OCI-M2 (cell line): ENCODE measurements around the gene DGKQ.

Experiments
- DNase-seq: peaks from one replicate; lab custom pipeline; 2025; ENCODE audit not compliant: unreplicated experiment; lab: John Stamatoyannopoulos, UW

The DGKQ gene

DNA sequence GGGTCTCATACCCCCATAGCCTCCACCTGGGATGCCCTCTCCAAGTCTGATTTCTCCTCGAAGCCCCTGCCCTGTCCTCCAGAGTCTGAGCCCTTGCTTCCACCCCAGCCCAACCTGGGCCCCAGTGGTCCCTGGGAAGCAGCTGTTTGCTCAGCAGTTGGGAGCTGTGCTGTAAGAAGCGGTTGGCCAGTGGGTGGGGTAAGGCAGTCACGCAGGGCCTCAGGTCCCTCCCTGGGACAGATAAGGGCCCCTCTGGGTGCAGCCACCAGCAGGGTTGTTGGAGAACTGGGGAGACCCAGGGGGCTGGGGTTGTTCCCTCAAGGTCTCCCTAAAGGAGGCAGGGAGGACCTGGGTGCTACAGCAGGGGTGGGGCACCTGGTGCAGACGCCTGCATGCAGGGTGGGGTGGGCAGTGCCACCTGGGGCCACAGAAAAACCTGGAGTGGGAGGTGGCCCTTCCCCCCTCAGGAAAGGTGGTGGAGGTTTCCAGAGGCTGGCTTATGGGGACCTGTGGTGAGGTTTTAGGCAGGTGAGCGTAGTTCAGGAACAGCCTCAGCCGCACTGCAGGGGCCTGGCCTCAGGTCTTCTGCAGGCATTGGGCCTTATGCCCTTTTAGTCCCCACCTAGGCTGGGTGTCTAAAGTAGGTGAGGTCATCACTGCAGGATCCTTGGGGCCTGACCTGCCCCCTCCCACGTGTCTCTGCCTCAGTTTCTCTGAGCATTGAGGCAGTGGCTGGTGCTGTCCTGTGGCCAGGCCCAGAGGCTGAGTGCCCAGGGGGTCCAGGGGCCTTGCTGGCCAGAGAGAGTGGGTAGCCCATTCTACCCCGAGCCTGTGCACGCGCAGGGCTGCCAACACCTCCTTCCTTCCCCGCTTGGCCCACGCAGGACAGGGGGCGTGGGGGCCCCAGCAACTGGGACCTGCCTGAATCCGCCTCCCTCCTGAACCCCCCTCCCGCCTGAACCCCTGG is 22.9 kb upstream of the DGKQ start:
- DNase-seq: no peak

DNA sequence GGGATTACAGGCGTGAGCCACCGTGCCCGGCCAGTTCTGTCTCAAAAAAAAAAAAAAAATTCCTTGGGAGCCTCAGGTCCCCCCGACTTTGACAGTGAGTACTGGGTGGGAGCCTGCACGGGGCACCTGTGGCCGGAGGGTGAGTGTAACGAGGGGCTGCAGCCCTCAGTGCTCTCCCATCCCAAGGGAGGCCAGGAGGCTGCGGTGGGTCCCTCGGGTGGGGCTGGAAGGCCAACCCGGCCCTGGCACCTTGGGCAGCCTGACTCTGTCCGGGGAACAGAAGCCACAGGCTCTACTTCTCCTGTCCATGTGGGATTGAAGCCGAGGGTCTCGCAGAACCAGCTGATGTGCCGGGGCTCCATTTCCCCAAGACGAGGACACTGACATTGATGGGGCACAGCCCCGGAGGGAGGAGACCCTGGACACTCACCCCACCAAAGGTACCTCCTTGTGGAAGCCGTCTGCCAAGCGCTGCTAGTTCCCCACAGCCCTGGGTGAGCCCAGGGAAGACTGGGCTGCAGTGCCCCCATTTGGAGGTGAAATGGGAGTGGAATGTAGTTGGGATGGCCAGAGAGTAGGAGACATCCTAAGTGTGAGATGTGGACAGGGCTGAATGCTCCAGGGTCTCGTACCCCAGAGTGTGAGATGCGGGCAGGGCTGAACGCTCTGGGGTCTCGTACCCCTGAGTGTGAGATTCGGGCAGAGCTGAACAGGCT is 22.1 kb upstream of the DGKQ start:
- no peak for DNase-seq

DNA sequence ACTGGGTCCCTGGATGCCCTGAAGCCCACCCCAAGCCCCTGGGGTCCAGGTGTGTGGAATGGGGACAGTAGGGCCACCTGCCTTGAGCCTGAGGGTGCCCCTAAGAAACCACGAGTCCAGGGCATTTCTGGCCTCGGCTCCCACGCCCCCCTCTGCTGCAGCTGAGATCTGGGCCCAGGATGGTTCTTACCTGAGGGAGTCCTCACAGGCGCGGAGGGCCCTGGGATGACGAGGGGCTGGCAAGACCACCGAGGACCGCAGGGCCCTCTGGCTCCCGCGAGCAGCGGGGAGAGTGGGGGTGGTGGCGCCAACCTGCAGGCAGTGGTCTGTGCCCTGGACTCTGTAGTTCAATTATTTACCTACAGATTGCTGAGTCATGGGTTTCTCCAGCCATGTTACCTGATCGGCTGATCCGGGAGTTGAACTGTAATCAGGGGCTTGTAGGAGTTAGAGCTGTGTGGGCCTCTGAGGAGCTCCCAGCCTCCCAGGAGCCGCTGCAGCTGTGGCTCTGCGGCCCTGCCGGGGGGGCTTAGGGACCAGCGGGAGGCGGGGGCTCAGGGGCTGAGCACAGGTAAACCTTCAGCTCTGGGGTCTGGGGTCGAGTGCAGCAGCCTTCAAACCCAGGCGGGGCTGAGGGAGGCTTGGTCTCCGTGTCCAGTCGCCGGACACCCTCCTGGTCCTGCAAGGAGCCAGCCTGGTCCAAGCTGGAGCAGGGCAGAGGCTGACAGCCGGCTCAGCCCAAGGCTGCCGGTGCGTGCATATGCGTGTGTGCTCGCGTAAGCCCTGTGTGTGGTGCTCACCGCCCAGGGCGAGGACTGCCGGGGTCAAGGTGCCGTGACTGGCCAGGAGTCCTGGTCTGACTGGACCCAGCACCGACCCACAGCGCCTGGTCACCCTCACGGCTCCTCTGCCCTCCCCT is 20.0 kb upstream of the DGKQ start, which contains the start of gene SLC26A1:
SLC26A1 (minus strand) TSS at position 294 of the 919 bp plus-strand sequence. CDS start 1,701 bp downstream, outside the sequence.
- no peak for DNase-seq

DNA sequence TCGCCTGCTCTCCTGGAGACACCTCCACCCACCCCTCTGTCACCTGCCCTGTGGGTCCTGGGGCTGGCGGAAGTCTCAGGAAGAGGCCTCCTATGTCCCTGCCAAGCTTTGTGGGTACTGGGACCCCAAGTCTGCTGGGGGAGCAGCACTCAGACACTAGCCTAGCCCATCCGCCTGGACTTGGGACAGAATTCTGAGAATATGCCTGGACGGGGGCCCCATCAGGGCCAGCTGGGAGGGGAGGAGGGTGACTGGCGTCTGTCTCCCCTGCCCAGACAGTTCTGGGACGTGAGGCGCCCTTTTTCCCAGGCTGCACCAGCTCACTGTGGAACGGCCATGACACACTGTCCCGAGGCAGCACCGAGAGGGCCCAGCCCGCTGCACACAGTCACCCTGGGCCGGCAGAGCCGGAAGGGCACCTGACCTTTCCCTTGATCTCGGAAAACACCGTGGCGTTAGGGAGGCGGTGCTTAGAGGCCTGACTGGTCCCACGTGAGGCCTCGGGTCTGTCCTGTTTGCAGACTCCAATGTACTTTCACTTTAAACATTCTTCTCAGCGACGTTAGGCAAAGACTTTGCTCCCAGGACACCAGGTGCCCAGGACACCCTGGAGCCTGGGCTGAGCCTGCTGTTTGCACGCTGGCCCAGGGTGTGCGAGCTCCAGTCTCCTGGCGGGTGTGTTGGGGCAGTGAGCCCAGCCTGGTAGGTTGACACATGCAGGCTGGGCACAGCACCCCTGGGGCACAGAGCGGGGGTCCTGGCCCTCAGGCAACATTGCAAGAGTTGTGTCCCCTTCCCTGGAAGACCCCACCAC is 19.1 kb upstream of the DGKQ start:
- no peak for DNase-seq

DNA sequence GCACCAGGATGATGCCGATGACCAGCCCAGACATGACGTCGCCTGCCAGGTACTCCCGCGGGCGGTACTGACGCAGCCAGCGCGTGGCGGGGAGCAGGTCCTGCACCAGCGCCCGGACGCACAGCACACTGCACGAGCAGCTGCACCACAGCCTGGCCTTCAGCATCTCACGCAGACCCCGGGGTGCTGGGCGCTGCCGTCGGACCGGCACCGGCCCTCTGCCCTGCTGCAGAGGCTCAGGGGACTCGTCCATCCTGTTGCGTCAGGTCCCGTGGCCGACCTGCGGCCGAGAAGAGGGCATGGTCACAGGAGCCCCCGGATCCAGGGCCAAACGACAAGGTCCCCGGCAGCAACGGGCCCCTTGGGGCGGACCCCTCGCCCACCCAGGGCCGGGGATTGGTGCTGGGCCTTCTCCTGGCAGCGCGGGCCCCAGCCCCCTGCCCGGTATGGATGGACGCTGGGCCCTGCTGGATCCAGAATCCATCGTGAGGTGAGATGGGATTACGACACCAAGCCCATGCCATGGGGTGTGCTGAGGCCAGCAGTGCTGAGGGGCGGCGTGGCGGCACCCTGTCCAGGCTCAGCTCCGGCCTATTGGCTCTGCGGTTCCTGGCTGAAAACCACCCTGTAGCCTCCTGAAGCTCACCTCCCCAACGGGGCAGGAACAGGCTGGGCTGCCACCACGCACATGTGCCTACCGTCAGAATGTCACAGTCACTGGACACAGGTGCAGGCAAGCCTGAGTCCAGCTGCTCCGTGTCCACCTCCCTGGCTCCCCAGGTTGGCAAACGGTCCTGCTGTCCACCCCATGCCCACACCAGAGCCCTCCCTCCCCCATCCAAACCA is 18.3 kb upstream of the DGKQ start:
- DNase-seq: no peak

DNA sequence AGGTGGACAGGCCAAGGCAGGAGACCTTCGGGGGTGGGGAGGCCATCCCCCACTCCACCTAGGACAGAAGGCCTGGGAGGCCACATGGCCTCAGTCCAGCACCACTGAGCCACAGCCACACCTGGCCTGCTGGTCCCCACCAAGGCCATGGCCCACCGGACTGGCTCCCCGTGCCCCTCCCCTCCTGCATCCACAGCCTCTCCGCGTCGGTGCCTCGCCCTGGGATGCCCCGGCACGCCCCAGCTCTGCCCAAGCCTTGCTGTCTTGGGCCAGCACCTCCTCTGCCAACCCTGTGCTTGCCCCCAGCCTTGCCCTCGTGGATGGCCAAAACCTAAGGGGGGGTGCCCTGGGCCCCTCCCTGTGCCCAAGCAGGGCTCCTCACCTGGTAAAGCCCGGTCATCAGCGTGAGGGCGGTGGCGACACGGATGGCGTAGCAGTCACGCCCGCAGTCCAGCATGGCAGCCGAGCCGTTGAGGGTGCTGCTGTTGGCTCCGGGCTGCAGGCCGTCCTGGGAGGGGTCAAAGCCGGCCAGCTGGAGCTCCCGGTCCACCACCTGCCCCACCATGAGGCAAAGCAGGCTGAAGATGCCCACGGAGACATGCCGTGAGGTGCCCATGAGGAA is 17.5 kb upstream of the DGKQ start:
- DNase-seq: no peak

DNA sequence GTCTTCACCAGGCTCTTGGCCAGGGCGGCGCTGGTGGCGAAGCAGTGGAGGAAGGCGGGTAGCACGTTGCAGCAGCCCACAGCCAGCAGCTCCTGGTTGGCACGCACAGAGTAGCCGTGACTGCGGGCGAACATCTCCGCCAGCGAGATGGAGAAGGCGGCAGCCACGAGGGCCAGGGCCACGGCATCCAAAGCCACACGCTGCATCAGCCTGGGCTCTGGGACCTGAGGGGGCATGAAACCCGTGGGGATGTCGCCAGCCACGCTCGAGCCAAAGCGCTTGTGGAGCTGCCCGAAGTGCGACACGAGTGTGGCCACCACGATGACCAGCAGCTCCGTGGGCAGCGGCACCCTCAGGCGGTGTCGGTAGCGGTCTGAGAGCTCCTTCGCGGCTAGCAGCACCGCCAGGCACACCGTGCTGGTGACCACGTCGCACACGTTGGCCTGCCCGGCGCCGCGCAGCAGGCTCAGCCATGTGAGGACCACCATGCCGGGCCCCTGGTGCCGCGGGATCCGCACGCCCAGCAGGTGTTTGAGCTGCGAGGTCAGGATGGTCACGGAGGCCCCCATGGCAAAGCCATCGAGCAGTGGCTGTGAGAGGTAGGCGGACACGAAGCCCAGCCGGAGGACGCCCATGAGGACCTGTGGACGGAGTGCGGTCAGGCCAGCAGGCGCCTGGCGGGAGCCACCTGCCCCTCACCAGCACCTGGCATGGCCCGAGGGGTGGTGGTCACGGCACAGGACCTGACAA is 16.5 kb upstream of the DGKQ start:
- DNase-seq: no peak

DNA sequence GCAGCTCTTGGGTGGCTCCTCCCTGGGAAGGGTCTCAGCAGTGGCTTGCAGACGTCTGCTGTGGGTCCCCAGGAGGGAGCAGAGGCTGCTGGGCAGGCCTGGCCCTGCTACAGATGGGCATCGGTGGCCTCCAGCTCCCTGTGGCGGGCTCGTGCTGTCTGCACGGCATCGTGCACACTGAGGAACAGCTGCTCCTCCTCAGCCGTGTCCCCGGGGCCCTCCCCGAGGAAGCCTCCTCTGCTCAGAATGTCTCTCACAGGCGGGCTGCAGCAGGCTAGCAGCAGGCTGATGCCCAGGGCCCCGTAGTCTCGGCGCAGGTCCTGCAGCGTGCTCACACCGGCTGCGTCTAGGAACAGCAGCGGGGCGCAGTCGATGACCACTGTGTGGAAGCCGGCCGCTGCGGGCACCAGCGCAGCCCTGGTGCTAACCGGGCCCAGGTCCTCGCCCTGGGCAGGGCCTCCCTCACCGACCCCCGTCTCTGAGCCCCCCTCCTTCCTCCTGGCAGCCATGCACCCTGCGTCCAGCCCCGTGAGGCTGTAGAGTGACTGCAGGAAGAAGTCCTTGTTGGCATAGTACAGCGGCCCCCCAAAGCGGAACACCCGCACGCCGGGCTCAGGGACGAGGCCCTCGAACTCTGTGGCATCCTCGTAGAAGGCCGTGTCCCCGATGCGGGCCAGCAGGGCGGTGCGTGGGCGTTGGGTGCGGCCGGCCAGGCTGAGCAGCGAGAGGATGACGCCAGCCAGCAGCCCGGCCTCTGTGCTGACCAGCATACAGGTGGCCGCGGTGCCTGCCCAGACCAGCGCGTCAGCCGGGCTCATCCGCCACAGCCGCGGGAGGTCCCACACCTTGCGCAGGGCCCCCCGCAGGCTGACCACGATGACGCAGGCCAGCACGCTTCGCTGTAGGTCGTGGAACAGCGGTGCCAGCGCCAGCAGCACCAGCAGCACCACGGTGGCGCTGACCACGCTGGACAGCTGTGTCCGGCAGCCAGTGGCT is 15.7 kb upstream of the DGKQ start:
- DNase-seq: no peak

DNA sequence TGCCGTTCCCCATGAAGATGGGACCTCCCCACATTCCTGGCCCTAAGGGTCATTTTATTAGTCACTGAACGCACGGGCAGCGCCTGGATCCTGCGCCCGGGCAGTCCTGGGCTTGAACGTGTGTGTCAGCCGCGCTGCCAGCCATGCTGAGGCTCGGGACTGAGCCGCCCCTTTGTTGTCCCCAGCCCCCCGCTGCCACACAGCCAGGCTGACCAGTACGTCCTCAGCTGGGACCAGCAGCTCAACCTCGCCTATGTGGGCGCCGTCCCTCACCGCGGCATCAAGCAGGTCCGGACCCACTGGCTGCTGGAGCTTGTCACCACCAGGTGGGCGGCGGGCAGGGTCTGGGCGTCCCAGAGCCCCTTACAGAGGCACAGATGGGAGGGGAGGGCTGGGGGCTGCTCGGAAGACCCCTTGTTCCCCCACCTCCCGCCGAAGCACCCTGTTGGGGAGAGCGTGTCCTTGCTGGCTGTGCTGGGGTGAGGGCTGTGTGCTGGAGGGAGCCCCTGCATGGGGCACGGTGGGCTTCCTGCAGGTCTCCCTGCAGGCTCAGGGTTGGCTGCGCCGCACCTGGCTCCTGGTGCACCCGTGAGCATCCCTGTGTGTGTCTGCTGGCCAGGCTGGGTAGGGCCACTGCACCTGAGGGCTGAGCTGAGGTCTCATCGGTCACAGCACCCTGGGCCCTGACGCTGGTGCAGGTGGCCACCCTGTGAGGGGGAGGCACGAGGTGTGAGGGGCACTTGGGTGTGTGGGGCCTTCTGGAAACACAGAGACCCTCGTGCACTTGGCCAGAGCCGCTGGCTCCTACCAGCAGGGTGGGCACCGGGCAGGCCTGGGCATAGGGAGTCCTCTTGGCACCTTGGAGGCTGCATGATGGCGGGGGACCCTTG is 14.5 kb upstream of the DGKQ start:
- DNase-seq: no peak

DNA sequence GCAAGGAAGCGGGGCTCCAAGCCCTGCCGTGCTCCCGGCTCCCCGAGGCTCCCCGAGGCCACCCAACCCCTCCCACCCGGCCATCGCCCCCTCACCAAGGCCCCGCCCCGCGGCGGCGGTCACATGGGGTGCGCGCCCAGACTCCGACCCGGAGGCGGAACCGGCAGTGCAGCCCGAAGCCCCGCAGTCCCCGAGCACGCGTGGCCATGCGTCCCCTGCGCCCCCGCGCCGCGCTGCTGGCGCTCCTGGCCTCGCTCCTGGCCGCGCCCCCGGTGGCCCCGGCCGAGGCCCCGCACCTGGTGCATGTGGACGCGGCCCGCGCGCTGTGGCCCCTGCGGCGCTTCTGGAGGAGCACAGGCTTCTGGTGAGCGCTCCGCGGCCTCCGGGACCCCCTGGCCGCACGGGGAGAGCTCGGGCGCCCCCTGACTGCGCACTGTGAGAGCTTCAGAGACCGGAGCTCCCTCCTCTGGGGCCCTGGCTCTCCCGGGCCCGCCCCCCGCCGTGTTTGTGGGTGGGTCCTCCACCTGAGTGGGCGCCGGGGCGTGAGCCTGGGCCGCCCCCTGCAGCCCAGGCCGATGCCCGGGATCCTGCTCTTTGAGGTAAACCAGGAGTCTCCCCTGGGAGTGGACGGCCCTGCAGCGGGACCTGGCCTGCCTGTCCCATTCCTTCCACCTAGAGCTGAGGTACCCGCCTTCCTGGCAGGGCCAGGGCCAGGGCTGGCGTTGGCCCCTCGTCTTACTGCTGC is 13.7 kb upstream of the DGKQ start, which contains the start of gene IDUA:
IDUA (plus strand) TSS at position 166 of the 745 bp plus-strand sequence; CDS start at position 207, 41 bp downstream.
- DNase-seq: no peak

DNA sequence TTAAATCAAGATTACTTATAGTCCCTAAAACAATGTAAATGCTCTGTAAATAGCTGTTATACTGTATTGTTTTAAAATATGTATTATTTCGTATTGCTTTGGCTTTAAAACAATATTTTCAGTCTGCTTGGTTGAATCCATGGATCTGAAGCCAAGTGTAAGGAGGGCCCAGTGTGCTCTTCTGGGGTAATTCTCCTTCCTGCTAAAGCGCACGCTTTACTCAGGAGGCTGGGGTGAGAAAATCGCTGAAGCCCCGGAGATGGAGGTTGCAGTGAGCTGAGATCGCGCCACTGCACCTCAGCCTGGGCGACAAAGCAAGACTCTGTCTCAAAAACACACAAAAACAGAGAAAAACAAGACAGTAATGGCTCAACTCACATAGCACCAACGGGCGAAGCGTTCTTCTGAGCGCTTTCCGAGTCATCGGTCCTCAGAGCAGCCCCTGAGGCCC is 13.1 kb upstream of the DGKQ start:
- no peak for DNase-seq

DNA sequence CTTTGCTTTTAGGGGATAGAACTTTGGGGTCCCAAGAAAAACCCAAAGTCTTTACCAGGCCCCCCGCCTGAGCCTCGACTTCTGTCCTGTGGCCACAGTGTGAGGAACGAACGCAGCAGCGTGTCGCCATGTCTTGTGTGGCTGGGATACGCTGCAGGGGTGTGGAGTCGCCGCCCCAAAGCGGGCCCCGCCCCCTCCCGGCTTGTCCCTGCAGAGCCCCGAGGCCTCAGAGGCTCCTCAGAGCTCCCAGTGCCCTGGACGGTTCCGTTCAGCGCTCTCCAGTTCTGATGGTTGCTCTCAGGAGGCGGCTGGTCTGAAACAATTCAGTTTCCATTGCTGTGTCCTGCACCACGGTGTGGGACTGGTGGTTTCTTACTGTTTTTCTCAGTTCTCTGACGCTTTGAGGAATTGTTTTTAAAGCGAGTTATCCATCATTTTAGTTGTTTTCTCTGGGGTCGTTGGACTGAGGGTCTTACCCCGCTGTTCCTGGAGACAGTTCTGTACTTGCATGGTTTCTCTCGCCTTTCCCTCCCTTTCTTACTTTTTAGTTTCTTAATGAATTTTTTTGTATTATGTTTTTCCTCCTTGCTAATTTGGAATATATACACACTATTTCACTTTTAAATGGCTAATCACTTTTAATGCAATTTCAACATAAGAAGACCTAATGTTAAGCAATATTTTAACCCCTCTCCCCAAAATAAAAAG is 11.9 kb upstream of the DGKQ start:
- no peak for DNase-seq

DNA sequence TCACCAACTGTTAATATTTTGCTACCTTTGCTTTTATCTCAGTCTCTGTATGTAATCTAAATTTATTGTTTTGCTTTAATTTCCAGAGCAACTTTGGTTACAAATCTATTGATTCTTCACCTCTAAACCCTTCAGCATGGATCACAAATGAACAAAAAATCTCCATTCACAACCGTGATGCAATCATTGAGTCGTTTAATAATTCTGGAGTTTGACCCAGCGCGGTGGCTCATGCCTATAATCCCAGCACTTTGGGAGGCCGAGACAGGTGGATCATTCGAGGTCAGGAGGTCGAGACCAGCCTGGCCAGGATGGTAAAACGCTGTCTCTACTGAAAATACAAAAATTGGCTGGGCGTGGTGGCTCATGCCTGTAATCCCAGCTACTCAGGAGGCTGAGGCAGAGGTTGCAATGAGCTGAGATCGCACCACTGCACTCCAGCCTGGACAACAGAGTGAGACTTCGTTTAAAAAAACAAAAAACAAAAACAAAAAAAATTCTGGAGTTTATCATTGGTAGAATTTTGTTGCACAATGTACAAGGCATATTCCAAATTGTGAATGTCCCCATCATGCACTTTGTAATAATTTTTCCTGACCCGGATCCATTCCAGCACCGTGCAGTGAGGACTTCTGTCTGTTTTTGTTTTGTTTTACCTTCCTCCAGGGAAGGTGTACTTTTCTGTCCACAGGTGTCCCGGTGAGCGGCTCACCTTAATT is 11.1 kb upstream of the DGKQ start:
- DNase-seq: no peak

DNA sequence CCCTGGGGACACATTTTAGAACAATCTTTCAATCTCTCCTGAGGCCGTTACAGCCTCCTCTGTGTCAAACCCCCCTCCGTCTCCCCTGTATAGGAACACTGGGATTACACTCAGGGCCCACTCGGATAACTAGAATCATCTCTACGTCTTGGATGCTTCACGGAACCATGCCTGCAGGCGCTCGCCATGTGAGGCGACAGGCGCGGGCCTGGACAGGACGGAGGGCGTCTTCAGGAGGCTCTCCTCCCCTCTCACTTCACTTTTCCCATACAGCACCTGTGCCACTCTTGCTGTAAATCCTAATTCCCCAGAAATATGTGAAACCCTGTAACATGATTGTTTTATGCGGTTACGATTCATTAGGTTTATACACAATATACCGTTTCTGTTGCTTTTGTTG is 9.4 kb upstream of the DGKQ start:
- DNase-seq: no peak
